NCI-H1930 (cell line): ENCODE measurements around the gene ARHGAP22.

ENCODE experiments used
- DNase-seq, 2 experiments: peaks; one replicate each; lab custom pipeline; 2025; lab: John Stamatoyannopoulos, UW

ARHGAP22 gene

DNA sequence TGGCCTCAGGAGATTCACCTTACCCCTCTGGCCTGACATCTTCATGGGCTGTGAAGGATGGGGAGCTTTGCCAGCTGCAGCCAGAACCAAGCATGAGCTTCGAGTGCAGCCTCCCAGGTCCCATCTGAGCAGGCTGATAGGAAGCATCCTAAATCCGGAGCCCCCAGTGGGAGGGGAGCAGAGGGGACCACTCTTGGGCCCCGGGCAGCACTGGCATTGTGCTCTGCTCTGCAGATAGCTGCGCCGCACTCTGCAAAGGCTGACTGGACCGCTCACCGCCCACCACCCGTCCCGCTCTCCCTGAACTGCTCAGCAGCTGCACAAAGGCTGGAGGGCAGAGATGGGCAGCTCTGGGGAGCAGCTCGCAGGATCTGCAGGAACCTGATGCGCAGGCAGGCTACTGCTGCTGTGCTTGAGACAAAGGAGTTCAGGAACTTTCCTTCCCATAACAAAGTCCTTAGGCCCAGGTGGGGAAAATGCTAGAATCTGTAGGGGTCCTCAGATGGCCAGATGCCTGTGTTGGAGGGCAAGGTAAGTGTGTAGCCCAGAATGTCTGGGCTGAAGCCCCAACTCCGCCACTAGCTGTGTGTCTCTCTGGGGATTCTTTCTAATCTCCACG lies 51.8 kb downstream of the ARHGAP22 start:
- DNase-seq, result no peak

DNA sequence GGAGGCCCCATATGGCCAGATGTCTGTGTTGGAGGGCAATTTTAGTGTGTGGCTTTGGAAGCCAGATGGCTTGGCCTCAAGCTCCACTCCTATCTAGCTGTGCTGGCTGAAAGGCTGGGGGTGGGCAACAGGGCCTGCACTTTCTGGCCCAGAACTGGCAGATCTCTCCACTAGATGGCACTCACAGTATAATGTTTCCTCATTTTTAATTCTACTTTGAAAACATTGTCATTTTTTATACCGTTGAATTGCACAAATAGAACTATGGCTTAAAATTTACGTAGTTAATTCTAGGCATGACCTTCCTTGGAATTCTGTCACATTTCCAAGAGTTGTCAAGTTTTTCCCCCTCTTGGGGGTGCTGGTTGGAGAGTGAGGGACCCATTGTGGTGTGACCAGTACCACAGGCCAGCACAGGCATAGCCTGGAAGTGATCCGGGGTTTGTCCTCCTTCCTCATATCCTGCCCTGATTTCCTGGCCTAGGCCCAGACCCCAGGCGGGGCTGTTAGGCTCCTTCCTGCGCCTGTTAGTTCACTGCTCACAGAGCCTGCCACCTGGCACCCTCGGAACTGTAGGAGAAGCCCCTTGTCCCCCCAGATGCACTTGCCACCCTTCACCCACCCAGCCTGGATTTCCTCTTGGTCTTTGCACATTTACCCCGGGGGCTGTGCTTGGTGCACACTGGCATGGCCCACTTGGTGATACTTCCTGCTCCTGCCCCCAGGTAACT lies 52.8 kb downstream of the ARHGAP22 start:
- no peak for DNase-seq

DNA sequence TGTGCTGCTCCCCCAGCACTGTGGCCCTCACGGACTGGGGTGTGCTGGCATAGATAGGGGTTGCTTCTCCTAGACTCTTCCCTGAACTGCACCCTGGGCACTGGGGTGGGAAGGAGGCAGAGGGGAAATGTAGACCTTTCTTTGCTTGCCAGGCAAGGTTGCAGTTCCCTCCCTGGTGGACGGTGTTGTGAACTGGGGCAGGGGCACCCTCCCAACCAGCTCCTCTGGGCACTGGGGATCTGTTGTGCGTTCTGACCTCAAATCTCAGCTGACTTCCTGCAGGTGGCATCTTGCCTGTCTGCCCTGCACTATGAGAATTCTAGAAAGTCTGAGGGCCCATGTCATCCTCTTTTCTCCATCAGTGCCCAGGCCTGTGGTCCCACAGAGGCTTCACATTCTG lies 53.9 kb downstream of the ARHGAP22 start:
- no peak for DNase-seq

DNA sequence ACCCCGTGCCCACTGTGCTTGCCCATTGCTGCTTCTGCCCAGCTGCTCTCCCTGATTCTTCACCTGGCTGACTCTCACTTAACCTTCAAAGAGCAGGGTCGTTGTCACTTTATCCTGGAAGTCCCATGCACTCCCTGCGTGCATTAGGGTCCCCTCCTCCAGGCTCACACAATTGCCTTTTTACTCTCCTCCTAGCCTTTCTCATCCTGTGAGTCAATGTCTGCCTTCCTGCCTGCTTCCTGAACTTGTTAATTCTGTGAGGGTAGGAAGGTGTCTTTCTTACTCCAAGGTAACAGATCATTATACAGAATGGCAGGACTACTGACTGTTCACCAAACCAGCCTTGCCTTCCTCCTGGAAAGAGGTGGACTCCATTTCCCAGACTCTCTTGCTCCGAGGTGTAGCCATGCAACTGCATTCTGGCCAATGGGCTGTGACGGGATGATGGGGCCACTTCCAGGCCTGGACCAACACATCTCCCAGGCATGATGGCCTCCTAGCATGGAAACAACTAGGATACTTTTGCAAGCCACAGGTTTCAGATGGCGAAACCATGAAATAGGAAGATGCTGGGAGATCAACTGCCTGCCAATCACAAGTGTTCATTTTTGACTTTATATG lies 54.7 kb downstream of the ARHGAP22 start:
- no peak for DNase-seq

GRCh38 chr10:48549236-48549635 lies 55.6 kb downstream of the ARHGAP22 start:
- no peak for DNase-seq

DNA sequence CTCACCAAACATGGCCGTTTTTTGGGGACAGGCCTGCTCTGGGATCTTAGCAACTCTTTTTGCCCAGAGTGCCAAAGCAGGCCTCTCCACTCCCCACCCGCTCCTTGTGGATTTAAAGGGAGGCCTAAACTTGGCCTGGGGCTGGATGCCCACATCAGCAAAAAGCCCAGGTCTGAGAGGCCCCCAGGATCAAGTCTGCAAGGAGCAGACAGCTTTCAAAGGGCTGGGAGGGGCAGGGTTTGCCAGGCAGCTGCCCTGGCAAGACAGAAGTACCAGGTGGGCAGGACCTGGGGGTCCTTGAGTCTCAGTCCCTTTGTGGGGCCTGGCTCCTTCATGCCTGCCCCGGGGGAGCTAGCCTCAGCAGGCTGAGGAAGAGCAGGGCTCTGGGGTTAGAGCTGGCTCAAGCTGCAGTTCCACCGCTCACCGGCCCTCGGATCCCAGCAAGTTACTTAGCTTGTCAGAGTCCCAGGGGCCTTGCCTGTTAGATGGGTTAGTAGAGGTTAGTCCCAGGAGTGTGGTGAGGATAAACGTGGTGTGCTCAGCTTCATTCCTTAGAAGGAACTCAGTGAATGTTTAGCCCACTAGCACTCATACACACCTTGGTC lies 56.2 kb downstream of the ARHGAP22 start:
- no peak for DNase-seq

DNA sequence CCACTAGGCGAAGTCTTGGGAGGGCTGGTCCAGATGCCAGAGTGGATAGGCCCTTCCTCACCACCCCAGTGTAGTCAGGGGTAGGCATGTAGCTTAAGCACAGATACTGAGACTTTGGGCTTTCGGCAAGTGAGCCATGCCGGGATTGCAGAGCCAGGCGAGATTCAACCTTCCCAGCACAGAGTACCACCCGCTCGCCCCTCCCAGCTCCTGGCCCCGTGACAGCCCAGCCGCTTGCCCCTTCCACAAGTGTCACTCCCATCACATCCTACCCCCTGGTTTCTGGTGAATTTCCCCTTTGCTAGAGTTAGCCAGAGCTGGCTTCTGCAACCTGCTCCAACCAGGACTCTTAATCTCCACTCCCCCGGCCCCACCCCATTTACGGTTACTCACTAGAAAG lies 56.9 kb downstream of the ARHGAP22 start:
- no peak for DNase-seq

- no peak for DNase-seq
Measured at GRCh38 chr10:48547061-48547895, 57.6 kb downstream of the ARHGAP22 start.

- no peak for DNase-seq
Measured at GRCh38 chr10:48545462-48546145, 59.3 kb downstream of the ARHGAP22 start.

- DNase-seq, result no peak
Measured at GRCh38 chr10:48543182-48543844, 61.6 kb downstream of the ARHGAP22 start.

GRCh38 chr10:48542471-48543181 lies 62.2 kb downstream of the ARHGAP22 start:
- DNase-seq, result no peak

DNA sequence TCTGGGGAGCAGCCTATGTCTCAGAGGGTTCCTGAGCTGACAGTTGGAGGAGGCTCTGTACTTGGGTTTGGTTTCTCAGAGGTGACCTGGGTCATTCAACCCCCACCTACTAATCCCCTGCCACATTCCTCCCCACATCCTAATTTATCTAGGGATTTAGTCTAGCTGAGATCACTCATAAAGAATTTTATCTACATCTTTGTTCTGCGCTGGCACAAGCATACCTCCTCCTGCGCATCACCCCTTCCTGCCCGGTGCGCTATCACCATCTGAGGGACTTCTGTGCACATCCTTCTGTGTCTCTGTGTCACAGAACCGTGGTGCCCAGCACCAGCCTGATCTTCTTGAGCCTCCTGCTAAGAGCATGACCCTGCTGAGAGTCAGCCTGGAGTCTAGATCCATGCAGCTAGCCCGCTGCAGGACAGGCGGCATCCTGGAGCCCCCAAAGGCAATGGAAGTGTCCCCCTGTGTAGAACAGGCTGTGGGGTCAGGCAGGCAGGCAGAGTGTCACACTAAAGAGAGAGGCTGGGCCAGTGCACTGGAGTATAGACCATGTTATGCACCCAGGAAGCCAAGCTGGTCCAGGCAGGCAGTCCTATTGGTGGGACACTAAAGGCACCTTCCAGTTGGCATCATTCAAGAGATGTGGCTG lies 63.6 kb downstream of the ARHGAP22 start:
- DNase-seq, result no peak

GRCh38 chr10:48538611-48539010 lies 66.3 kb downstream of the ARHGAP22 start:
- no peak for DNase-seq

- no peak for DNase-seq
Measured at GRCh38 chr10:48536916-48537890, 67.7 kb downstream of the ARHGAP22 start.

DNA sequence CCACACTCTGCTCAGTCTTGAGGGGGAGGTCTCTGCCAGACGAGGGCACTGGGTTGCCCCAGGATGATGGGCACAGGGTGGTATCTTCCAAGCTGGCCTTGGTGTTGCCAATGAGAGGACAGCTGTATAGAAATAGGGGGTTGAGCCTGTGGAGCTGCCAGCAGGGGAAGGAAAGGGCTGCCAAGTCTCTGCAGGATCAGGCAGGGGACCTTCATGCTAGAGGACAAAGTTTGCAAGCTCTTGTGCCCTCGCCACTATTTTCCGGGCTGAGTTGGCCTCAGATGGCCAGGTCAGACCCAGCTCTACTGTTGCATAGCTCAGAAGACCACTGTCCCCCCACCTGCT lies 68.7 kb downstream of the ARHGAP22 start:
- no peak for DNase-seq

DNA sequence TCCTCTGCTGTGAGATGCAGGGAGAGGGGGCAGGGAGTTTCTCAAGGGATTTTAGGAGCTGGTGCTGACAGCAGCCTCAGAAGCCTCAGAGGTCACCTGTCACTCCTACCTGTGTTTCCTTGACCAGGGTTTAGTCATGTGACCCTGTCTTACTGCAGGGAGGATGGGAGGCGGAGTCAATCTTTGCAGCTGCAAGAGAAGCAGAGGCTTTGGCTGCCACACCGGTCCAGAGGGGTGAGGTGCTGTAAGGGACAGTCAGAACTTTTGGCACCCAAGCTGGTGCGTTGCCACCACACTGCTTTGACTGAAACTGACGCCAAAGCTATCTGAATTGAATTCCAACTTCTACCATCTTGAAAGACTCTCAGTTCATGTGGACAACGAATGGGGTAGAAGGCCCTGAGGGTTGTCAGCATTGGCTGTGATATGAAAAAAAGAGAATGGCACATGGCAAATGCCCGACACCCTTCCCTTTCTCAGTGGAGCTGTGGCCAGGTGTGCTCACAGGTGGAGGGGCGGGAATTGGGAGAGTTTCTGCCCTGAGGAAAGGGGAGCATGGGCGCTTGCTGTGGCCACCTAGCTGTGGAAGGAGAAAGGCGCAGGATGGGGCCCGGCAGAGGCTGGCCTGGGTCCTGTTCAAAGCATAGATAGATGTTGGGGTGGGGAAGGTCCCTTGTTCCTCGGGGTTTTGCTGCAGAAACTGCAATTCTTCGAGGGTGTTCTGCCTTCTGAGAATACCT lies 69.3 kb downstream of the ARHGAP22 start:
- DNase-seq, result no peak

- no peak for DNase-seq
Measured at GRCh38 chr10:48533951-48534720, 70.7 kb downstream of the ARHGAP22 start.
